Measurements from ENCODE around the gene TTLL5.

GRCh38 chr14:75820761-75821160 is 159.7 kb downstream of the TTLL5 start:
- TF ChIP-seq EZH2phosphoT487 (IDR thresholded peaks at IDR 0.05; ENCODE audit: borderline replicate concordance, low read length) (no peak), CTCF (conservative IDR thresholded peaks at IDR 0.05; ENCODE audit: low read depth, low read length) (no peak), EZH2 (IDR thresholded peaks at IDR 0.05; ENCODE audit: low read length, unreplicated experiment) (no peak)

All from PC-3 (cell line).